GM12878 (cell line): ENCODE results near the gene PRPF6.

Source experiments
- CTCF ChIP-seq, 3 experiments: IDR thresholded peaks in 2 of 3; conservative IDR thresholded peaks in 1 of 3; 2 replicates each; pipeline ENCODE4 v1.5.1; 2011; ENCODE audit warnings: low read depth in 3 of 3, low read length in 3 of 3, mild to moderate bottlenecking in 3 of 3, control low read depth in 2 of 3, moderate library complexity in 2 of 3, inconsistent platforms in 1 of 3, mixed read lengths in 1 of 3; ENCODE audit not compliant: control insufficient read depth in 2 of 3, insufficient read depth in 1 of 3; ENCODE audit errors: extremely low read depth in 1 of 3
- FOXM1 ChIP-seq: IDR thresholded peaks from 2 replicates; pipeline ENCODE4 v1.6.1; 2012; ENCODE audit warnings: low read depth, mild to moderate bottlenecking, inconsistent platforms, low read length, moderate library complexity
- HCFC1 ChIP-seq: fragments of 150-350 bp; IDR thresholded peaks from 2 replicates; pipeline ENCODE4 v1.6.1; 2014; ENCODE audit warnings: low read length
- IRF3 ChIP-seq: fragments of 450-650 bp; IDR thresholded peaks from 2 replicates; pipeline ENCODE4 v1.6.1; 2014; ENCODE audit warnings: mild to moderate bottlenecking
- NFYB ChIP-seq: IDR thresholded peaks from 2 replicates; pipeline ENCODE4 v1.6.1; 2011; ENCODE audit warnings: low read depth, mild to moderate bottlenecking, low read length, improper control_type of control experiment, moderate library complexity; ENCODE audit not compliant: insufficient read depth
- TAF1 ChIP-seq: IDR thresholded peaks from 2 replicates; pipeline ENCODE4 v1.6.1; 2011; ENCODE audit warnings: mild to moderate bottlenecking, low read depth, low read length, borderline replicate concordance
- TCF3 ChIP-seq: IDR thresholded peaks from 2 replicates; pipeline ENCODE4 v1.6.1; 2012; ENCODE audit warnings: low read depth, mild to moderate bottlenecking, low read length, borderline replicate concordance; ENCODE audit not compliant: insufficient read depth

GRCh38 chr20:64071341-64072332 lies 90.7 kb downstream of the PRPF6 start:
- TF ChIP-seq NFYB (no peak), CTCF (IDR thresholded peaks at IDR 0.05 in 2 of 3, conservative IDR thresholded peaks at IDR 0.05 in 1 of 3; ENCODE audit: control insufficient read depth in 2 of 3, extremely low read depth in 1 of 3, insufficient read depth in 1 of 3, low read depth in 3 of 3, low read length in 3 of 3) (no peak), FOXM1 (no peak), HCFC1 (no peak), IRF3 (no peak), TCF3 (no peak), TAF1 (no peak)
